ENCODE results near the gene STARD3NL.
"Not testable (repeated sequence)": the region's sequence is repeated elsewhere in the genome, so short reads cannot be mapped to it uniquely, and the experiment has no call there.

The STARD3NL gene

GRCh38 chr7:38171623-38172391 is 6.2 kb upstream of the STARD3NL start:
- no peaks in the 10 kb centered on the region for H3K9me3 Mint-ChIP-seq
- H3K27ac Mint-ChIP-seq: peak overlapping the region; percentile 57
- no peaks in the 10 kb centered on the region for H3K36me3 Mint-ChIP-seq
- H3K4me1 Mint-ChIP-seq: peaks cover 9 to 41% of the 10 kb centered on the region in 2 donors
- H3K27me3 Mint-ChIP-seq: no peaks in the 10 kb centered on the region
- DNase-seq (peak; percentile 35), ATAC-seq (replicated peaks) (peak; percentile 89 to 95)
- peak overlapping the region; percentile 40 to 58 for H3K4me3 Mint-ChIP-seq

GRCh38 chr7:38175547-38175946 is 2.5 kb upstream of the STARD3NL start:
- H3K27ac Mint-ChIP-seq; ATAC-seq (replicated peaks); H3K4me3 Mint-ChIP-seq; DNase-seq; H3K36me3 Mint-ChIP-seq; H3K27me3 Mint-ChIP-seq; H3K9me3 Mint-ChIP-seq: not testable (repeated sequence)
- H3K4me1 Mint-ChIP-seq: peaks cover 22 to 61% of the 10 kb centered on the region in 2 donors

- peaks cover 18 to 44% of the 10 kb centered on the region in 2 donors for H3K4me1 Mint-ChIP-seq
- no peaks in the 10 kb centered on the region for H3K36me3 Mint-ChIP-seq
- peak overlapping the region; percentile 89 to 98 for H3K4me3 Mint-ChIP-seq
- H3K27ac Mint-ChIP-seq: peak overlapping the region; percentile 98
- ATAC-seq (replicated peaks): peak; percentile 23 to 26
- H3K9me3 Mint-ChIP-seq: no peaks in the 10 kb centered on the region
- no peak for DNase-seq
- no peaks in the 10 kb centered on the region for H3K27me3 Mint-ChIP-seq
These were observed 433 bp upstream of the STARD3NL start for GRCh38 chr7:38177621-38178003.

GRCh38 chr7:38178695-38179344 is 775 bp downstream of the STARD3NL start:
- peaks cover 0 to under 1% of the 10 kb centered on the region in 2 donors for H3K36me3 Mint-ChIP-seq
- H3K4me3 Mint-ChIP-seq: peak overlapping the region; percentile 89 to 98
- no peaks in the 10 kb centered on the region for H3K27me3 Mint-ChIP-seq
- peak overlapping the region; percentile 98 for H3K27ac Mint-ChIP-seq
- no peaks in the 10 kb centered on the region for H3K9me3 Mint-ChIP-seq
- ATAC-seq (replicated peaks) (peak; percentile 54), DNase-seq (no peak)
- peaks cover 15 to 40% of the 10 kb centered on the region in 2 donors for H3K4me1 Mint-ChIP-seq

- DNase-seq (no peak), ATAC-seq (replicated peaks) (no peak)
- Mint-ChIP-seq H3K27me3 (no peaks in the 10 kb centered on the region), H3K36me3 (peaks cover 6% of the 10 kb centered on the region in 2 donors), H3K9me3 (peaks cover 0 to 3% of the 10 kb centered on the region in 2 donors), H3K27ac (no peak overlapping the region), H3K4me3 (peak overlapping the region; percentile 1 to 34), H3K4me1 (peaks cover 15 to 37% of the 10 kb centered on the region in 2 donors)
These were observed 1.8 kb downstream of the STARD3NL start for GRCh38 chr7:38179776-38180226.

- Mint-ChIP-seq H3K4me1 (peaks cover 27 to 48% of the 10 kb centered on the region in 2 donors), H3K9me3 (peaks cover 0 to 3% of the 10 kb centered on the region in 2 donors), H3K27ac (no peak overlapping the region)
These were observed 3.1 kb downstream of the STARD3NL start for GRCh38 chr7:38181111-38181510.

GRCh38 chr7:38182450-38182849 is 4.4 kb downstream of the STARD3NL start:
- no peak overlapping the region for H3K4me3 Mint-ChIP-seq
- no peak for DNase-seq
- peaks cover 8 to 16% of the 10 kb centered on the region in 2 donors for H3K36me3 Mint-ChIP-seq
- no peak overlapping the region for H3K27ac Mint-ChIP-seq
- ATAC-seq (replicated peaks): no peak
- peaks cover 0 to 3% of the 10 kb centered on the region in 2 donors for H3K9me3 Mint-ChIP-seq
- no peaks in the 10 kb centered on the region for H3K27me3 Mint-ChIP-seq
- peaks cover 37 to 58% of the 10 kb centered on the region in 2 donors for H3K4me1 Mint-ChIP-seq

More at GRCh38 chr7:38181111-38181510, 3.1 kb downstream of the STARD3NL start:
- ATAC-seq (replicated peaks) (no peak), DNase-seq (no peak)
- Mint-ChIP-seq H3K36me3 (peaks cover 8 to 12% of the 10 kb centered on the region in 2 donors), H3K27me3 (no peaks in the 10 kb centered on the region), H3K4me3 (no peak overlapping the region)

GRCh38 chr7:38185395-38186307 is 7.6 kb downstream of the STARD3NL start:
- ATAC-seq (replicated peaks) (no peak), DNase-seq (no peak)
- H3K9me3 Mint-ChIP-seq: peaks cover 0 to 3% of the 10 kb centered on the region in 2 donors
- peaks cover 41 to 63% of the 10 kb centered on the region in 2 donors for H3K4me1 Mint-ChIP-seq
- H3K36me3 Mint-ChIP-seq: peaks cover 8 to 16% of the 10 kb centered on the region in 2 donors
- no peaks in the 10 kb centered on the region for H3K27me3 Mint-ChIP-seq
- peak overlapping the region; percentile 32 for H3K27ac Mint-ChIP-seq
- no peak overlapping the region for H3K4me3 Mint-ChIP-seq

- H3K4me3 Mint-ChIP-seq: peak overlapping the region; percentile 1 to 6
- ATAC-seq (replicated peaks) (peak; percentile 70), DNase-seq (no peak)
- H3K9me3 Mint-ChIP-seq: peaks cover 4 to 5% of the 10 kb centered on the region in 2 donors
- H3K4me1 Mint-ChIP-seq: peaks cover 41 to 64% of the 10 kb centered on the region in 2 donors
- peak overlapping the region; percentile 26 for H3K27ac Mint-ChIP-seq
- peaks cover 10 to 20% of the 10 kb centered on the region in 2 donors for H3K36me3 Mint-ChIP-seq
- no peaks in the 10 kb centered on the region for H3K27me3 Mint-ChIP-seq
These were observed 8.7 kb downstream of the STARD3NL start for GRCh38 chr7:38186593-38187314.

GRCh38 chr7:38187794-38188440 is 9.9 kb downstream of the STARD3NL start:
- Mint-ChIP-seq H3K27ac (peak overlapping the region; percentile 1), H3K27me3 (no peaks in the 10 kb centered on the region), H3K36me3 (peaks cover 16 to 28% of the 10 kb centered on the region in 2 donors), H3K4me3 (peak overlapping the region in 1 of 2 donors; percentile 2), H3K9me3 (peaks cover 4 to 5% of the 10 kb centered on the region in 2 donors), H3K4me1 (peaks cover 45 to 76% of the 10 kb centered on the region in 2 donors)
- DNase-seq: peak; percentile 21
- peak; percentile 96 to 98 for ATAC-seq (replicated peaks)

GRCh38 chr7:38189231-38189938 is 11.3 kb downstream of the STARD3NL start:
- H3K9me3 Mint-ChIP-seq: peaks cover 2 to 4% of the 10 kb centered on the region in 2 donors
- DNase-seq (no peak), ATAC-seq (replicated peaks) (no peak)
- H3K27me3 Mint-ChIP-seq: no peaks in the 10 kb centered on the region
- H3K27ac Mint-ChIP-seq: no peak overlapping the region
- H3K4me3 Mint-ChIP-seq: no peak overlapping the region
- H3K4me1 Mint-ChIP-seq: peaks cover 43 to 70% of the 10 kb centered on the region in 2 donors
- H3K36me3 Mint-ChIP-seq: peaks cover 10 to 23% of the 10 kb centered on the region in 2 donors

- no peak overlapping the region for H3K27ac Mint-ChIP-seq
These were observed 12.0 kb downstream of the STARD3NL start for GRCh38 chr7:38190011-38190410.

More at GRCh38 chr7:38190011-38190410, 12.0 kb downstream of the STARD3NL start:
- H3K36me3 Mint-ChIP-seq: peaks cover 10 to 21% of the 10 kb centered on the region in 2 donors
- no peak for ATAC-seq (replicated peaks)
- DNase-seq: no peak
- peaks cover 2 to 4% of the 10 kb centered on the region in 2 donors for H3K9me3 Mint-ChIP-seq
- no peak overlapping the region for H3K4me3 Mint-ChIP-seq
- no peaks in the 10 kb centered on the region for H3K27me3 Mint-ChIP-seq
- peaks cover 41 to 66% of the 10 kb centered on the region in 2 donors for H3K4me1 Mint-ChIP-seq

All from stimulated activated naive B cell treated with anti-CD40 and anti-IgM and Interleukin-4, amounts not matched to agents 10 μg/mL and 1 μg/mL and 100 μg/mL, for 72 hours (primary cell).